ENCODE measurements around the gene CHADL. TPM values are rescaled to one million over a fixed set of nuclear protein-coding genes. Genes with fewer than 3 reads are reported as not detected.

CHADL gene
- total RNA-seq, 4 donors from 2014 or later: 4.6 to 7.5 (median 6.2) TPM

DNA sequence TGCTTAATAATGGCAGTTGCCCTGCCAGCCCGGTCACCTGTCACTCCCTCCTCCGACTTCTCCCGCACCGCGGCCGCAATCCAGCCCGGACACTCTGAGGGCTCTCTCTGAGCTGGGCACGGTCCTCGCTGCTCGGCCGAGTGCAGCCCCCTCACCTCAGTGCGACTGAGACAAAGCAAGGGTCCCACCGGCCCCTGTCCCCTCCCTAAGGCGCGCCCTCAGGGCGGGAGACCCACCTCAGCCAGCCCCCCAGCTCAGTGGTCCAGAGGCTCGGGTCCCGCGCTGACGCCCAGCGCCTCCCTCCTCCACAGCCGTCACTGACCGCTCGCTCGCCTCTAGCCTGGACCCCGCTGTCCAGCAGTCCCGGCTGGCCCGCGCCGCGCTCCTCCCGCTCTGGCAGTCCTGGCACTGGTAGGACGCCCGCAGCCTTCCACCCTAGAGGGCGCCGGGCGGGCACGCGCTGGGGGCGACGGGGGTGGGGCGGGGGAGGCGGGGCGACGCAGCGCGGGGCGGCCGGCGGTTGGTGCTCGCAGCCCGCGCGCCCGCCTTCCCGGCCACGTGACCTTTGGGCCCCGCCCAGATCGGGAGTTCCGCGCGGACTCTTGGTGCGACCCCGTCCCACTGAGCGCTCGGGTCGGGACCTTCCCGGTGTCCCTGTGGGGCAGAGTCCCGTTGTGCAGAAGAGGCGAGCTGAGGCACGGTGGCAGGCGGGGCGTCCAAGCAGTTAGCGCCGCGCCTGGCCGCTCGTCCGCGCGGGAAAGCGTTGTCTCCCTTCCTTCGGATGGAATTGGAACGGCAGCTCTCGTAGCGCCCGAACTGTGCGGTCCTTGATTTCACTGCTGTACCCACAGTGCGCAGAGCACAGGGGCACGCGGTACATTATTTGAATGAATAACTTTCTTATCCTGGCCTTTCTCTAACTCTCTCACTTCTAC, 43.4 kb downstream of the CHADL start:
- H3K36me3 ChIP-seq: no peaks in the 10 kb centered on the region
- peak; percentile 73 to 78 for DNase-seq
- WGBS, 2 donors: 0 to 1% methylated on average over 27 to 34 of the region's 91 CpGs
- H3K4me1 ChIP-seq: peaks cover 13 to 17% of the 10 kb centered on the region in 2 donors
- peak overlapping the region in 1 of 3 donors; percentile 15 for H3K27ac ChIP-seq
- H3K4me3 ChIP-seq (replicated peaks in 1 of 3): peak overlapping the region; percentile 35 to 80 (median 60)
- H3K9me3 ChIP-seq: no peaks in the 10 kb centered on the region
- intact Hi-C loops (cut with DNase I): no loop called here
- H3K27me3 ChIP-seq: no peaks in the 10 kb centered on the region
- TF ChIP-seq, protein P1, sequence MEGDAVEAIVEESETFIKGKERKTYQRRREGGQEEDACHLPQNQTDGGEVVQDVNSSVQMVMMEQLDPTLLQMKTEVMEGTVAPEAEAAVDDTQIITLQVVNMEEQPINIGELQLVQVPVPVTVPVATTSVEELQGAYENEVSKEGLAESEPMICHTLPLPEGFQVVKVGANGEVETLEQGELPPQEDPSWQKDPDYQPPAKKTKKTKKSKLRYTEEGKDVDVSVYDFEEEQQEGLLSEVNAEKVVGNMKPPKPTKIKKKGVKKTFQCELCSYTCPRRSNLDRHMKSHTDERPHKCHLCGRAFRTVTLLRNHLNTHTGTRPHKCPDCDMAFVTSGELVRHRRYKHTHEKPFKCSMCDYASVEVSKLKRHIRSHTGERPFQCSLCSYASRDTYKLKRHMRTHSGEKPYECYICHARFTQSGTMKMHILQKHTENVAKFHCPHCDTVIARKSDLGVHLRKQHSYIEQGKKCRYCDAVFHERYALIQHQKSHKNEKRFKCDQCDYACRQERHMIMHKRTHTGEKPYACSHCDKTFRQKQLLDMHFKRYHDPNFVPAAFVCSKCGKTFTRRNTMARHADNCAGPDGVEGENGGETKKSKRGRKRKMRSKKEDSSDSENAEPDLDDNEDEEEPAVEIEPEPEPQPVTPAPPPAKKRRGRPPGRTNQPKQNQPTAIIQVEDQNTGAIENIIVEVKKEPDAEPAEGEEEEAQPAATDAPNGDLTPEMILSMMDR (IDR thresholded peaks at IDR 0.05): peak in 3 of 6 experiments; percentile 6 to 16 (median 14)
- TF ChIP-seq POLR2A (IDR thresholded peaks at IDR 0.05): peak in 1 of 2 donors; percentile 51

DNA sequence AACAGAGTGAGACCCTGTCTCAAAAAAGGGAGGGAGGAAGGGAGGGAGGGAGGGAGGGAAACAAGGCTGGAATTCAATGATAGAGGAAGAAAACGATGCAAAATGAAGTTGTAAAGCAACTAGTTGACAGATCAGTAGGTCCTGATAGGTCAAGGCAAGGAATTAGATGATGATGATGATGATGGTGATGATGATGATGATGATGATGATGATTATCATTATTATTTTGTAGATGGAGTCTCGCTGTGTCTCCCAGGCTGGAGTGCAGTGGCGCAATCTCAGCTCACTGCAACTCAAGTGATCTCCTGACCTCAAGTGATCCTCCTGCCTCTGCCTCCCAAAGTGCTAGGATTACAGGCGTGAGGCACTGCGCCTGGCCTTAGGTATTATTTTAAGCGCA, 46.9 kb downstream of the CHADL start:
- H3K9me3 ChIP-seq: no peaks in the 10 kb centered on the region
- no peaks in the 10 kb centered on the region for H3K36me3 ChIP-seq
- H3K27me3 ChIP-seq: no peaks in the 10 kb centered on the region
- intact Hi-C loops (cut with DNase I): no loop called here
- WGBS, 2 donors: 92 to 95% methylated on average over 6 of the region's 6 CpGs
- no peak for TF ChIP-seq POLR2A (IDR thresholded peaks at IDR 0.05)
- TF ChIP-seq, protein P1 (IDR thresholded peaks at IDR 0.05): no peak
- H3K27ac ChIP-seq: no peak overlapping the region
- no peak overlapping the region for H3K4me3 ChIP-seq (replicated peaks in 1 of 3)
- peaks cover 13 to 17% of the 10 kb centered on the region in 2 donors for H3K4me1 ChIP-seq
- DNase-seq: no peak

DNA sequence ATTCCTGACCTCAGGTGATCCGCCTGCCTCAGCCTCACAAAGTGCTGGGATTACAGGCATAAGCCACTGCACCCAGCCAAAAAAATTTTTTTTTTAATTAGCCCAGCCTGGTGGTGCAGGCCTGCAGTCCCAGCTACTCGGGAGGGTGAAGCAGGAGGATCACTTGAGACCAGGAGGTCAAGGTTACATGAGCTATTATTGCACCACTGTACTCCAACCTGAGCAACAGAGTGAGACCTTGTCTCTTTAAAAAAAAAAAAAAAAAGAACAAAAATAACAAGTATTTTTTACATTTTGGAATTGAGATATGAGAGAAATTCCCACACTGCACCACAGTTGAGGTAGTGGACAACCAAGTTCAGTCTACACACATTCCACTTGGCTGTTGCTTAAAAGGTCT, 49.3 kb downstream of the CHADL start:
- intact Hi-C loops (cut with DNase I): no loop called here
- H3K4me1 ChIP-seq: peaks cover 0 to 1% of the 10 kb centered on the region in 2 donors
- DNase-seq: no peak
- no peak for TF ChIP-seq POLR2A (IDR thresholded peaks at IDR 0.05)
- TF ChIP-seq, protein P1 (IDR thresholded peaks at IDR 0.05): no peak
- no peaks in the 10 kb centered on the region for H3K9me3 ChIP-seq
- 78 to 86% methylated on average over 2 of the region's 2 CpGs for WGBS, 2 donors
- no peak overlapping the region for H3K27ac ChIP-seq
- no peak overlapping the region for H3K4me3 ChIP-seq (replicated peaks in 1 of 3)
- H3K27me3 ChIP-seq: no peaks in the 10 kb centered on the region
- no peaks in the 10 kb centered on the region for H3K36me3 ChIP-seq

DNA sequence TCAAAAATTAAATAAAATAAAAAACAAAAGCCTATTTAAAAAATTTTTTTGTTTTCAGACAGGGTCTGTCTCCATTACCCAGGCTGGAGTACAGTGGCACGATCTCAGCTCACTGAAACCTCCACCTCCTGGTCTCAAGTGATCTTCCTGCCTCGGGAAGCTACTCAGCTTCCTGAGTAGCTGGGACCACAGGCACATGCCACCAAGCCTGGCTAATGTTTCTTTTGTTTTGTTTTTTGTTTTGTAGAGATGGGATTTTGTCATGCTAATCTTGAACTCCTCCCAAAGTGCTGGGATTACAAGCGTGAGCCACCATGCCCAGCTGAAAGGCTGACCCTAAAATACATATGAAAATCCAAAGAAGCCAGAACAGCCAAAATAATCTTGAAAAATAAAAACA, 56.1 kb downstream of the CHADL start:
- intact Hi-C loops (cut with DNase I): no loop called here
- WGBS, 2 donors: 33 to 43% methylated on average over 3 of the region's 3 CpGs
- H3K4me3 ChIP-seq (replicated peaks in 1 of 3): no peak overlapping the region
- no peaks in the 10 kb centered on the region for H3K4me1 ChIP-seq
- no peaks in the 10 kb centered on the region for H3K27me3 ChIP-seq
- TF ChIP-seq, protein P1 (IDR thresholded peaks at IDR 0.05): no peak
- TF ChIP-seq POLR2A (IDR thresholded peaks at IDR 0.05): no peak
- H3K27ac ChIP-seq: no peak overlapping the region
- DNase-seq: no peak
- H3K36me3 ChIP-seq: peaks cover 0 to 5% of the 10 kb centered on the region in 2 donors
- no peaks in the 10 kb centered on the region for H3K9me3 ChIP-seq

Data from thyroid gland (tissue), 4 donors.